ENCODE results near the gene CELF1. TPM values are rescaled to one million over a fixed set of nuclear protein-coding genes. Genes with fewer than 3 reads are reported as not detected.

Gene CELF1
- polyA plus RNA-seq, 1 of the 3 experiments (the other 2 are of a cell fraction) = 47.5 TPM

DNA sequence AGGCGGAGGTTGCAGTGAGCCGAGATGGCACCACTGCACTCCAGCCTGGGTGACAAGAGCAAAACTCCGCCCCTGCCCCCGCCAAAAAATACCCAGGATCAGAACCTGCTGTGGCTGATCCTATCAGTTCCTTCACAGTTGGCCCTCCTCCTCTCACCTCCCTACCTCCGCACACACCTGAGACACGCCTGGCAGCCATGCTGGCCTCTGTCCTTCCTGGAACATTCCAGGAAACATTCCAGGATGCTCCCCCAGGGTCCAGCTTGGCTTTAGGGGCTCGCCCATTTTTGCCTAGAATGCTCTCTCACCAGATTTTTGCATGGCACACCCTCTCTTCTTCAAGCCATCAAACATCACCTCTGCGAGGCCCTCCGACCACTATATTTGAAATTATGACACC, 106.1 kb downstream of the CELF1 start:
- ChIA-PET POLR2A (no interaction called here), CTCF (interaction anchor here (1.5 kb wide), 1 partner anchor 10 kb away, joined by 3 read pairs; no protein-coding TSS in a partner anchor)
- no peak overlapping the region for H3K4me2 ChIP-seq
- WGBS (ENCODE audit: low lambda C conversion rate) = 96% methylated on average over 8 of the region's 9 CpGs
- no peak overlapping the region for H3K27ac ChIP-seq (ENCODE audit: low read depth in 2 of 2, low read length in 1 of 2)
- H3K79me2 ChIP-seq (ENCODE audit: insufficient read depth) = no peaks in the 10 kb centered on the region
- H3K27me3 ChIP-seq (ENCODE audit: insufficient read depth) = no peaks in the 10 kb centered on the region
- peaks cover 0 to 11% of the 10 kb centered on the region in 2 experiments; a peak in 1 of 4 replicates for H3K4me1 ChIP-seq (ENCODE audit: control insufficient read depth in 1 of 2, insufficient read depth in 2 of 2, low read depth in 1 of 2, low read length in 1 of 2)
- no peaks in the 10 kb centered on the region for H3K9me3 ChIP-seq
- no peaks in the 10 kb centered on the region for H3K9me2 ChIP-seq
- no peak for DNase-seq
- no peak overlapping the region for H3K9ac ChIP-seq
- H4K20me1 ChIP-seq (ENCODE audit: insufficient read depth) = no peaks in the 10 kb centered on the region
- H3K4me3 ChIP-seq (ENCODE audit: low read depth in 2 of 2, low read length in 1 of 2) = no peak overlapping the region
- no peak for TF ChIP-seq RFX5 (IDR thresholded peaks at IDR 0.05; ENCODE audit: low read length)
- TF ChIP-seq POLR2AphosphoS5 (IDR thresholded peaks at IDR 0.05; ENCODE audit: low read depth, low read length) = no peak
- no peak for TF ChIP-seq EZH2phosphoT487 (IDR thresholded peaks at IDR 0.05; ENCODE audit: borderline replicate concordance, low read depth)
- no peak for TF ChIP-seq RAD21 (IDR thresholded peaks at IDR 0.05; ENCODE audit: low read length)
- TF ChIP-seq GABPA (IDR thresholded peaks at IDR 0.05; ENCODE audit: low read depth) = no peak
- TF ChIP-seq PBX3 (IDR thresholded peaks at IDR 0.05) = no peak
- no peak overlapping the region for H2AFZ ChIP-seq (ENCODE audit: low read depth)
- no peaks in the 10 kb centered on the region for H3K36me3 ChIP-seq (replicated peaks in 1 of 2; ENCODE audit: control insufficient read depth in 1 of 2, insufficient read depth in 2 of 2, low read length in 1 of 2)
- no peaks in the 10 kb centered on the region for H3F3A ChIP-seq (replicated peaks; ENCODE audit: insufficient read depth)

GRCh38 chr11:47445840-47446239, 107.1 kb downstream of the CELF1 start:
- Histone ChIP-seq H3K9me3 (no peaks in the 10 kb centered on the region), H4K20me1 (ENCODE audit: insufficient read depth) (no peaks in the 10 kb centered on the region), H3K9ac (no peak overlapping the region), H3K4me2 (no peak overlapping the region), H3K79me2 (ENCODE audit: insufficient read depth) (no peaks in the 10 kb centered on the region), H3K4me1 (ENCODE audit: control insufficient read depth in 1 of 2, insufficient read depth in 2 of 2, low read depth in 1 of 2, low read length in 1 of 2) (peaks cover 0 to 11% of the 10 kb centered on the region in 2 experiments; a peak in 1 of 4 replicates), H3K36me3 (replicated peaks in 1 of 2; ENCODE audit: control insufficient read depth in 1 of 2, insufficient read depth in 2 of 2, low read length in 1 of 2) (no peaks in the 10 kb centered on the region), H3K27me3 (ENCODE audit: insufficient read depth) (no peaks in the 10 kb centered on the region), H3F3A (replicated peaks; ENCODE audit: insufficient read depth) (no peaks in the 10 kb centered on the region), H3K9me2 (no peaks in the 10 kb centered on the region), H3K27ac (ENCODE audit: low read depth in 2 of 2, low read length in 1 of 2) (no peak overlapping the region), H2AFZ (ENCODE audit: low read depth) (no peak overlapping the region), H3K4me3 (ENCODE audit: low read depth in 2 of 2, low read length in 1 of 2) (no peak overlapping the region)
- ChIA-PET CTCF (interaction anchor here (0.7 to 1.5 kb wide), 3 partner anchors 8 to 478 kb away, joined by 3 to 6 read pairs (median 3); no protein-coding TSS in a partner anchor), POLR2A (no interaction called here)
- no peak for DNase-seq
- 95% methylated on average over 4 of the region's 4 CpGs for WGBS (ENCODE audit: low lambda C conversion rate)
- no peak for TF ChIP-seq GATA2 (CRISPR knock-in tag; IDR thresholded peaks at IDR 0.05)
- no peak for TF ChIP-seq YY1 (IDR thresholded peaks at IDR 0.05; ENCODE audit: low read depth)
- TF ChIP-seq ELF1 (IDR thresholded peaks at IDR 0.05) = no peak
- TF ChIP-seq RFX5 (IDR thresholded peaks at IDR 0.05; ENCODE audit: low read length) = no peak
- no peak for TF ChIP-seq EZH2phosphoT487 (IDR thresholded peaks at IDR 0.05; ENCODE audit: borderline replicate concordance, low read depth)
- TF ChIP-seq FOXM1 (IDR thresholded peaks at IDR 0.05; ENCODE audit: low read depth) = no peak
- no peak for TF ChIP-seq NRF1 (IDR thresholded peaks at IDR 0.05; ENCODE audit: low read depth, low read length)
- no peak for TF ChIP-seq USF1 (IDR thresholded peaks at IDR 0.05; ENCODE audit: borderline replicate concordance, low read depth)
- TF ChIP-seq FOSL2 (IDR thresholded peaks at IDR 0.05; ENCODE audit: borderline replicate concordance, low read depth) = no peak
- TF ChIP-seq GABPA (IDR thresholded peaks at IDR 0.05; ENCODE audit: low read depth) = no peak
- TF ChIP-seq, protein P1, sequence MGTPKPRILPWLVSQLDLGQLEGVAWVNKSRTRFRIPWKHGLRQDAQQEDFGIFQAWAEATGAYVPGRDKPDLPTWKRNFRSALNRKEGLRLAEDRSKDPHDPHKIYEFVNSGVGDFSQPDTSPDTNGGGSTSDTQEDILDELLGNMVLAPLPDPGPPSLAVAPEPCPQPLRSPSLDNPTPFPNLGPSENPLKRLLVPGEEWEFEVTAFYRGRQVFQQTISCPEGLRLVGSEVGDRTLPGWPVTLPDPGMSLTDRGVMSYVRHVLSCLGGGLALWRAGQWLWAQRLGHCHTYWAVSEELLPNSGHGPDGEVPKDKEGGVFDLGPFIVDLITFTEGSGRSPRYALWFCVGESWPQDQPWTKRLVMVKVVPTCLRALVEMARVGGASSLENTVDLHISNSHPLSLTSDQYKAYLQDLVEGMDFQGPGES (IDR thresholded peaks at IDR 0.05; ENCODE audit: low read depth, low read length) = no peak
- no peak for TF ChIP-seq SIN3A (IDR thresholded peaks at IDR 0.05; ENCODE audit: borderline replicate concordance, low read depth, low read length)
- no peak for TF ChIP-seq RCOR1 (IDR thresholded peaks at IDR 0.05; ENCODE audit: low read length)
- TF ChIP-seq SMC3 (IDR thresholded peaks at IDR 0.05; ENCODE audit: low read depth, low read length) = no peak
- TF ChIP-seq RXRA (IDR thresholded peaks at IDR 0.05; ENCODE audit: borderline replicate concordance, low read depth) = no peak
- TF ChIP-seq CHD2 (IDR thresholded peaks at IDR 0.05; ENCODE audit: low read length, partially characterized antibody) = no peak
- TF ChIP-seq, protein P2, sequence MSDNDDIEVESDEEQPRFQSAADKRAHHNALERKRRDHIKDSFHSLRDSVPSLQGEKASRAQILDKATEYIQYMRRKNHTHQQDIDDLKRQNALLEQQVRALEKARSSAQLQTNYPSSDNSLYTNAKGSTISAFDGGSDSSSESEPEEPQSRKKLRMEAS (IDR thresholded peaks at IDR 0.05; ENCODE audit: low read depth) = no peak
- TF ChIP-seq MXI1 (IDR thresholded peaks at IDR 0.05; ENCODE audit: low read depth, low read length) = no peak
